AG09319 (cell line): Measurements from ENCODE around the gene TEX54.

ENCODE experiments used
- DNase-seq: peaks from one replicate; pipeline ENCODE4 v3.0.0-alpha.2; 2010; ENCODE audit warnings: low read depth; ENCODE audit errors: extremely low read depth
- TF ChIP-seq, protein P1 (sequence below): IDR thresholded peaks from 2 replicates; pipeline ENCODE4 v1.5.1; 2011; ENCODE audit warnings: low read depth, mild to moderate bottlenecking, inconsistent platforms, low read length, moderate library complexity

TEX54 gene

DNA sequence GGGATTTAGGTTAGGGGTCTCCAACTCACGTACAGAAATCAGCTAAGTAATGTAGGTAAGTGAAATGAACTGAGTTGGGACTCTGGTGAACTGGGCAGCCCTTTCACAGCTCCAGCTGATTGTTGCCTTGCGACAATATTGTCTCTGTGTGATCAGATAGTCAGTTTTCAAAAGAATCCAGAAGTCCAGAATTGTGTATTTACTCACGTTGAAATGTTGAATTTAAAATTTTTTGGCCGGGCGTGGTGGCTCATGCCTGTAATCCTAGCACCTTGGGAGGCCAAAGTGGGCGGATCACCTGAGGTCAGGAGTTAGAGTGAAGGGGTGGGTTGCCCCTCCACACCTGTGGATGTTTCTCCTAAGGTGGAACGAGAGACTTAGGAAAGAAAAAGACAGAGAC, 25.6 kb upstream of the TEX54 start:
- DNase-seq: no peak
- TF ChIP-seq, protein P1, sequence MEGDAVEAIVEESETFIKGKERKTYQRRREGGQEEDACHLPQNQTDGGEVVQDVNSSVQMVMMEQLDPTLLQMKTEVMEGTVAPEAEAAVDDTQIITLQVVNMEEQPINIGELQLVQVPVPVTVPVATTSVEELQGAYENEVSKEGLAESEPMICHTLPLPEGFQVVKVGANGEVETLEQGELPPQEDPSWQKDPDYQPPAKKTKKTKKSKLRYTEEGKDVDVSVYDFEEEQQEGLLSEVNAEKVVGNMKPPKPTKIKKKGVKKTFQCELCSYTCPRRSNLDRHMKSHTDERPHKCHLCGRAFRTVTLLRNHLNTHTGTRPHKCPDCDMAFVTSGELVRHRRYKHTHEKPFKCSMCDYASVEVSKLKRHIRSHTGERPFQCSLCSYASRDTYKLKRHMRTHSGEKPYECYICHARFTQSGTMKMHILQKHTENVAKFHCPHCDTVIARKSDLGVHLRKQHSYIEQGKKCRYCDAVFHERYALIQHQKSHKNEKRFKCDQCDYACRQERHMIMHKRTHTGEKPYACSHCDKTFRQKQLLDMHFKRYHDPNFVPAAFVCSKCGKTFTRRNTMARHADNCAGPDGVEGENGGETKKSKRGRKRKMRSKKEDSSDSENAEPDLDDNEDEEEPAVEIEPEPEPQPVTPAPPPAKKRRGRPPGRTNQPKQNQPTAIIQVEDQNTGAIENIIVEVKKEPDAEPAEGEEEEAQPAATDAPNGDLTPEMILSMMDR: no peak

GRCh38 chr11:62857541-62857982, 24.9 kb upstream of the TEX54 start:
- DNase-seq: no peak
- TF ChIP-seq, protein P1: no peak

DNA sequence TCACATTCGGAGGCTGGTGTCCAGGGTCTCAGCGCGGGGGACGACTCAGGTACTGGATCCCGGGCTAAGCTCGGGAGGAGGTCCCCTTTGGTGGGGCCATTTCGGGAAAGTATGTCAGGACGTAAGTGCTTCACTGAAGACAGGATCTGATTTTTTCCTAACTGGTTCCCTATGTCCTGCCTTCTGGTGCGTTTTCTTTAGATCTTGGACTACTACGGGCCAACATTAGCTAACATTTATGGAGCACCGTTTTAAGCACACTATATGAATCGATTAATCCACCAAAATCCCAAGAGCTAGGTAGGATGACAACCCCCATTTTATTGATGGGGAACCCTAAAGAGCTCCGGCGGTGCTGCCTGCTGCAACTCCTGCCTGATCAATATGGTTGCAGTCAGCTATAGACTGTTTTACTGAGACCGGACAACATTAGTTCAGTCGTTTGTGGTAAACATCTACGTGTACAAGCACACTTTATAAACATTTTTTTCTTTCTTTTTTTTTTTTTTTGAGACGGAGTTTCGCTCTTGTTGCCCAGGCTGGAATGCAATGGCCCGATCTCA, 23.8 kb upstream of the TEX54 start:
- DNase-seq: no peak
- TF ChIP-seq, protein P1: no peak

- DNase-seq: peak; percentile 94
- TF ChIP-seq, protein P1: no peak
Observed at GRCh38 chr11:62855571-62856332, 23.1 kb upstream of the TEX54 start.

- no peak for DNase-seq
- TF ChIP-seq, protein P1: no peak
Observed at GRCh38 chr11:62854825-62855570, 22.4 kb upstream of the TEX54 start.

GRCh38 chr11:62854013-62854824, 21.6 kb upstream of the TEX54 start:
- TF ChIP-seq, protein P1: no peak
- no peak for DNase-seq
